ENCODE results near the gene USP40.
A peak's percentile ranks its signal among the peaks of the same experiment; 100 is the strongest.

DNA sequence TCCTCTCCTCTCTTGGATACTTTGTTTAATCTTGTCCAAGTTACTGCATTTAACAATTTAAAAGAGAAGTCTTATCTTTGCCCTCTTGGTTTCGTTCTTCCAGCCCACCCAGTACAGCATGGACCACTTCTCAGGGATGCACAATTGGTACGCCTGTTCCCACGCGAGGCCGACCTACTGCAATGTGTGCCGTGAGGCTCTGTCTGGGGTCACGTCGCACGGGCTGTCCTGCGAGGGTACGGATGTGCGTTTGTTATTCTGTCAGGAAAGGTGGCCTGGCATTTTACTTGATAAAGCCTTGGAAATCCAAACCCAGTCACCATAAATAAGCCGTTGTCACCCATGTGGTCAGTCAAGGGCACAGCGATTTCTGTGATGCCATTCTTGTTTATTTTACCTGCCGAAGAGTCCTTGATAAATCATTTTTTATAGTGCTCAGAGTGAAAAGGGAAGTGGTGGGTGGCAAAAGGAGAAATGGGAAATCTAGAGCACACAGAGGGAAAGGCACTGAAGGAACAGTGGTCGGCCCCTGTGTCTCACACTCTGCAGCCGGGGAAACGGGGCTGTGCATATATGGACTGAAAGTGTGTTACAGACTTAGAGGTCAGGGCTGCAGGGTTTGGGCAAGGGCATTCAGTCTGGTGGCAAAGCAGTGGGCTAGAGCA lies 131.8 kb downstream of the USP40 start:
- TF ChIP-seq, protein P1, sequence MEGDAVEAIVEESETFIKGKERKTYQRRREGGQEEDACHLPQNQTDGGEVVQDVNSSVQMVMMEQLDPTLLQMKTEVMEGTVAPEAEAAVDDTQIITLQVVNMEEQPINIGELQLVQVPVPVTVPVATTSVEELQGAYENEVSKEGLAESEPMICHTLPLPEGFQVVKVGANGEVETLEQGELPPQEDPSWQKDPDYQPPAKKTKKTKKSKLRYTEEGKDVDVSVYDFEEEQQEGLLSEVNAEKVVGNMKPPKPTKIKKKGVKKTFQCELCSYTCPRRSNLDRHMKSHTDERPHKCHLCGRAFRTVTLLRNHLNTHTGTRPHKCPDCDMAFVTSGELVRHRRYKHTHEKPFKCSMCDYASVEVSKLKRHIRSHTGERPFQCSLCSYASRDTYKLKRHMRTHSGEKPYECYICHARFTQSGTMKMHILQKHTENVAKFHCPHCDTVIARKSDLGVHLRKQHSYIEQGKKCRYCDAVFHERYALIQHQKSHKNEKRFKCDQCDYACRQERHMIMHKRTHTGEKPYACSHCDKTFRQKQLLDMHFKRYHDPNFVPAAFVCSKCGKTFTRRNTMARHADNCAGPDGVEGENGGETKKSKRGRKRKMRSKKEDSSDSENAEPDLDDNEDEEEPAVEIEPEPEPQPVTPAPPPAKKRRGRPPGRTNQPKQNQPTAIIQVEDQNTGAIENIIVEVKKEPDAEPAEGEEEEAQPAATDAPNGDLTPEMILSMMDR (IDR thresholded peaks at IDR 0.05 in 2 of 3, conservative IDR thresholded peaks at IDR 0.05 in 1 of 3; ENCODE audit: control insufficient read depth in 2 of 3, extremely low read depth in 1 of 3, insufficient read depth in 1 of 3, low read depth in 3 of 3, low read length in 3 of 3), result no peak
- TF ChIP-seq HDAC6 (IDR thresholded peaks at IDR 0.05; ENCODE audit: unreplicated experiment) (no peak), SPI1 (IDR thresholded peaks at IDR 0.05; ENCODE audit: borderline replicate concordance, insufficient read depth, low read depth, low read length) (peak; percentile 59; the same call in 1 of the 2 replicates), SUZ12 (IDR thresholded peaks at IDR 0.05; ENCODE audit: unreplicated experiment) (no peak), RBBP5 (conservative IDR thresholded peaks at IDR 0.05) (no peak), CEBPB (IDR thresholded peaks at IDR 0.05; ENCODE audit: borderline replicate concordance in 1 of 2, low read depth in 2 of 2, low read length in 2 of 2) (no peak), EZH2 (IDR thresholded peaks at IDR 0.05; ENCODE audit: borderline replicate concordance, control insufficient read depth, low read depth, low read length) (no peak), GATAD2B (conservative IDR thresholded peaks at IDR 0.05; ENCODE audit: low read depth) (no peak), TARDBP (IDR thresholded peaks at IDR 0.05; ENCODE audit: borderline replicate concordance) (no peak), POLR2AphosphoS5 (IDR thresholded peaks at IDR 0.05; ENCODE audit: low read length) (no peak), POLR2A (IDR thresholded peaks at IDR 0.05; ENCODE audit: low read depth, low read length) (no peak)
- TF ChIP-seq, protein P2, sequence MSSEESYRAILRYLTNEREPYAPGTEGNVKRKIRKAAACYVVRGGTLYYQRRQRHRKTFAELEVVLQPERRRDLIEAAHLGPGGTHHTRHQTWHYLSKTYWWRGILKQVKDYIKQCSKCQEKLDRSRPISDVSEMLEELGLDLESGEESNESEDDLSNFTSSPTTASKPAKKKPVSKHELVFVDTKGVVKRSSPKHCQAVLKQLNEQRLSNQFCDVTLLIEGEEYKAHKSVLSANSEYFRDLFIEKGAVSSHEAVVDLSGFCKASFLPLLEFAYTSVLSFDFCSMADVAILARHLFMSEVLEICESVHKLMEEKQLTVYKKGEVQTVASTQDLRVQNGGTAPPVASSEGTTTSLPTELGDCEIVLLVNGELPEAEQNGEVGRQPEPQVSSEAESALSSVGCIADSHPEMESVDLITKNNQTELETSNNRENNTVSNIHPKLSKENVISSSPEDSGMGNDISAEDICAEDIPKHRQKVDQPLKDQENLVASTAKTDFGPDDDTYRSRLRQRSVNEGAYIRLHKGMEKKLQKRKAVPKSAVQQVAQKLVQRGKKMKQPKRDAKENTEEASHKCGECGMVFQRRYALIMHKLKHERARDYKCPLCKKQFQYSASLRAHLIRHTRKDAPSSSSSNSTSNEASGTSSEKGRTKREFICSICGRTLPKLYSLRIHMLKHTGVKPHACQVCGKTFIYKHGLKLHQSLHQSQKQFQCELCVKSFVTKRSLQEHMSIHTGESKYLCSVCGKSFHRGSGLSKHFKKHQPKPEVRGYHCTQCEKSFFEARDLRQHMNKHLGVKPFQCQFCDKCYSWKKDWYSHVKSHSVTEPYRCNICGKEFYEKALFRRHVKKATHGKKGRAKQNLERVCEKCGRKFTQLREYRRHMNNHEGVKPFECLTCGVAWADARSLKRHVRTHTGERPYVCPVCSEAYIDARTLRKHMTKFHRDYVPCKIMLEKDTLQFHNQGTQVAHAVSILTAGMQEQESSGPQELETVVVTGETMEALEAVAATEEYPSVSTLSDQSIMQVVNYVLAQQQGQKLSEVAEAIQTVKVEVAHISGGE (CRISPR knock-in tag; IDR thresholded peaks at IDR 0.05), result no peak
- TF ChIP-seq, protein P3, sequence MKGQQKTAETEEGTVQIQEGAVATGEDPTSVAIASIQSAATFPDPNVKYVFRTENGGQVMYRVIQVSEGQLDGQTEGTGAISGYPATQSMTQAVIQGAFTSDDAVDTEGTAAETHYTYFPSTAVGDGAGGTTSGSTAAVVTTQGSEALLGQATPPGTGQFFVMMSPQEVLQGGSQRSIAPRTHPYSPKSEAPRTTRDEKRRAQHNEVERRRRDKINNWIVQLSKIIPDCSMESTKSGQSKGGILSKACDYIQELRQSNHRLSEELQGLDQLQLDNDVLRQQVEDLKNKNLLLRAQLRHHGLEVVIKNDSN (IDR thresholded peaks at IDR 0.05; ENCODE audit: borderline replicate concordance, extremely low read length, insufficient read depth, low read depth, low read length), result no peak

Data from GM12878 (cell line).